Astrocyte (in vitro differentiated cells and primary cell): ENCODE results near the gene CMYA5. TPM values are rescaled to one million over a fixed set of nuclear protein-coding genes. Genes with fewer than 3 reads are reported as not detected.

Source experiments
- DNase-seq: peaks from one replicate; pipeline ENCODE4 v3.0.0-alpha.2; 2010; ENCODE audit warnings: low read depth
- FAIRE-seq: peaks from 2 replicates; lab custom pipeline; 2011; peaks lifted over from hg19 to GRCh38; lab: Jason Lieb, UNC
- H2AFZ ChIP-seq: 2 replicates; pipeline ENCODE4 v1.6.0; 2012; ENCODE audit warnings: low read depth, low read length, inconsistent platforms
- H3K27ac ChIP-seq: 2 replicates; pipeline ENCODE4 v1.5.1; 2011; ENCODE audit warnings: low read depth, low read length, inconsistent platforms
- H3K27me3 ChIP-seq: 2 replicates; pipeline ENCODE4 v1.6.0; 2011; ENCODE audit warnings: low read length, inconsistent platforms; ENCODE audit not compliant: insufficient read depth
- H3K36me3 ChIP-seq: 2 replicates; pipeline ENCODE4 v1.5.1; 2011; ENCODE audit warnings: low read length, inconsistent platforms; ENCODE audit not compliant: insufficient read depth
- H3K4me1 ChIP-seq: 2 replicates; pipeline ENCODE4 v1.5.1; 2011; ENCODE audit warnings: low read length, inconsistent platforms; ENCODE audit not compliant: insufficient read depth
- H3K4me2 ChIP-seq: 2 replicates; pipeline ENCODE4 v1.6.0; 2012; ENCODE audit warnings: low read length, inconsistent platforms
- H3K4me3 ChIP-seq: 2 replicates; pipeline ENCODE4 v1.5.1; 2011; ENCODE audit warnings: low read depth, mild to moderate bottlenecking, low read length, inconsistent platforms; ENCODE audit not compliant: insufficient read depth
- H3K79me2 ChIP-seq: 2 replicates; pipeline ENCODE4 v1.6.0; 2012; ENCODE audit warnings: mild to moderate bottlenecking, low read length, inconsistent platforms; ENCODE audit not compliant: insufficient read depth
- H3K9ac ChIP-seq: 2 replicates; pipeline ENCODE4 v1.6.0; 2012; ENCODE audit warnings: mild to moderate bottlenecking, low read length, inconsistent platforms
- H3K9me3 ChIP-seq: 2 replicates; pipeline ENCODE4 v1.5.1; 2012; ENCODE audit warnings: low read depth, mild to moderate bottlenecking, low read length, inconsistent platforms; ENCODE audit not compliant: insufficient read depth
- H4K20me1 ChIP-seq: 2 replicates; pipeline ENCODE4 v1.6.0; 2012; ENCODE audit warnings: low read length, inconsistent platforms; ENCODE audit not compliant: insufficient read depth
- H3K27ac Mint-ChIP-seq: one replicate; pipeline ENCODE4 v1.8.0; 2021; ENCODE audit warnings: mild to moderate bottlenecking, mixed read lengths; ENCODE audit not compliant: unreplicated experiment
- H3K27me3 Mint-ChIP-seq: one replicate; pipeline ENCODE4 v1.8.0; 2021; ENCODE audit warnings: low read depth, mixed read lengths; ENCODE audit not compliant: unreplicated experiment
- H3K36me3 Mint-ChIP-seq: one replicate; pipeline ENCODE4 v1.8.0; 2021; ENCODE audit warnings: low read depth, mixed read lengths; ENCODE audit not compliant: unreplicated experiment
- H3K4me1 Mint-ChIP-seq: one replicate; pipeline ENCODE4 v1.8.0; 2021; ENCODE audit warnings: low read depth, mixed read lengths; ENCODE audit not compliant: unreplicated experiment
- H3K4me3 Mint-ChIP-seq: one replicate; pipeline ENCODE4 v1.8.0; 2021; ENCODE audit warnings: mild to moderate bottlenecking, moderate library complexity, mixed read lengths; ENCODE audit not compliant: unreplicated experiment
- H3K9me3 Mint-ChIP-seq: one replicate; pipeline ENCODE4 v1.8.0; 2021; ENCODE audit warnings: mild to moderate bottlenecking, mixed read lengths; ENCODE audit not compliant: unreplicated experiment
- CTCF ChIP-seq: IDR thresholded peaks from 2 replicates; pipeline ENCODE4 v1.5.1; 2011; ENCODE audit warnings: low read depth, mild to moderate bottlenecking, inconsistent platforms, low read length, moderate library complexity; ENCODE audit not compliant: insufficient read depth
- EZH2 ChIP-seq: IDR thresholded peaks from 2 replicates; pipeline ENCODE4 v1.6.1; 2012; ENCODE audit warnings: mild to moderate bottlenecking, low read length, inconsistent platforms; ENCODE audit not compliant: insufficient read depth
- total RNA-seq: library from RNA; stranded (reverse); gene quantifications from 2 replicates; pipeline ENCODE4 v1.2.1, GENCODE V29; 2021

CMYA5 gene
- total RNA-seq, 1 donor from 2014 or later = 1.2 TPM

- H3K4me1 ChIP-seq = peaks cover 10% of the 10 kb centered on the region
- no peak for TF ChIP-seq CTCF
- TF ChIP-seq EZH2 = no peak
- no peaks in the 10 kb centered on the region for H3K9me3 ChIP-seq
- H3K4me3 ChIP-seq = no peak overlapping the region
- Mint-ChIP-seq H3K27ac (no peak overlapping the region), H3K4me3 (no peak overlapping the region), H3K9me3 (peaks cover 3% of the 10 kb centered on the region), H3K27me3 (no peaks in the 10 kb centered on the region), H3K36me3 (peaks cover 11% of the 10 kb centered on the region), H3K4me1 (peaks cover 4% of the 10 kb centered on the region)
- H3K4me2 ChIP-seq = no peak overlapping the region
- no peak overlapping the region for H3K27ac ChIP-seq
- H4K20me1 ChIP-seq = no peaks in the 10 kb centered on the region
- H3K79me2 ChIP-seq = no peaks in the 10 kb centered on the region
- no peak overlapping the region for H3K9ac ChIP-seq
- no peak for DNase-seq
- H2AFZ ChIP-seq = no peak overlapping the region
- H3K36me3 ChIP-seq = peaks cover 3% of the 10 kb centered on the region
- no peaks in the 10 kb centered on the region for H3K27me3 ChIP-seq
- no peak for FAIRE-seq
These were observed 2.8 kb upstream of the CMYA5 start for GRCh38 chr5:79686799-79687198.

DNA sequence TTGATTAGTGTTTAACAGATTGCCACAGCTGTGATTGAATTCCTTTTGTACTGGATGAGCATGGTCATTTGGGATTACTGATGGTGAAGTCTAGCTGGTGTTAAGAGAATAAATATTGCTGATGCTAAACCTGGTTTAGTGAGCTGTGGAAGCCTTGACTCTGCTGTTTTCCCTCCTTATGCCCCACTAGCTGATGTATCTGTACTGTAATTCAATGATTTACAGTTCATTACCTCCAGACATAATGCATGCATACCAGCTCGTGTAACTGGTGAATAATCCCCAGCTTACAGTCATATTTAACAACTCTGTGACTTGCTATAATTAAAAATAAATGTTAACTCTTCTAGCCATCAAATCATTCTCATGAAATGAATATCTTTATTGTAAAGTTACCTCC lies 1.7 kb upstream of the CMYA5 start:
- Histone ChIP-seq H3K79me2 (no peaks in the 10 kb centered on the region), H3K27ac (no peak overlapping the region), H2AFZ (no peak overlapping the region), H3K27me3 (no peaks in the 10 kb centered on the region), H3K36me3 (no peaks in the 10 kb centered on the region), H3K4me2 (no peak overlapping the region), H3K9me3 (no peaks in the 10 kb centered on the region), H3K4me3 (no peak overlapping the region), H3K9ac (no peak overlapping the region), H3K4me1 (peaks cover 10% of the 10 kb centered on the region), H4K20me1 (no peaks in the 10 kb centered on the region)
- Mint-ChIP-seq H3K4me3 (no peak overlapping the region), H3K9me3 (peaks cover 3% of the 10 kb centered on the region), H3K36me3 (peaks cover 13% of the 10 kb centered on the region), H3K27ac (no peak overlapping the region), H3K4me1 (peaks cover 4% of the 10 kb centered on the region), H3K27me3 (no peaks in the 10 kb centered on the region)
- TF ChIP-seq EZH2 (no peak), CTCF (no peak)
- DNase-seq = peak; percentile 64
- no peak for FAIRE-seq

DNA sequence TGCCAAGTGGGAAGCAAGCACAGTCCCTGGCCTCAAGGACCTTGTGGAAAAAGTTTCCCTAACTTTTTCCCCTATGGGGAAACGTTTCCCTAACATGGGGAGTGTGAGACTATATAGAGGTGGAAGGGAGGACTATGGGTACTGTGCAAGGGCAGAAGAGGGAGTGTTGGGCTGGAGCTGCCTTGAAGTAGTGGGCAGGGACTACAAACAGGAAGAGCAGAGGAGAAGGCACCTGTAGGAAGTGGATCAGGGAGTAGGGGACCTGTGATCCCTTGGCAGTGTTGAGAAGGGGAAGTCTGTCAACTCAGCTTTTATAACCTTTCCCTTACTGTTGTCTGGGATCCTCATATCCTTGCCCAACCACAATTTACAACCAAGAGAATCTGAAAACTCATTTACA lies 1.4 kb downstream of the CMYA5 start:
- Histone ChIP-seq H4K20me1 (no peaks in the 10 kb centered on the region), H3K9ac (no peak overlapping the region), H3K36me3 (no peaks in the 10 kb centered on the region), H3K4me1 (peaks cover 10% of the 10 kb centered on the region), H3K9me3 (no peaks in the 10 kb centered on the region), H3K4me3 (no peak overlapping the region), H3K79me2 (no peaks in the 10 kb centered on the region), H3K27me3 (no peaks in the 10 kb centered on the region), H2AFZ (no peak overlapping the region), H3K27ac (no peak overlapping the region), H3K4me2 (no peak overlapping the region)
- no peak for DNase-seq
- H3K36me3 Mint-ChIP-seq = peaks cover 11% of the 10 kb centered on the region
- H3K4me3 Mint-ChIP-seq = no peak overlapping the region
- peaks cover 10% of the 10 kb centered on the region for H3K4me1 Mint-ChIP-seq
- no peaks in the 10 kb centered on the region for H3K27me3 Mint-ChIP-seq
- H3K27ac Mint-ChIP-seq = no peak overlapping the region
- peaks cover 3% of the 10 kb centered on the region for H3K9me3 Mint-ChIP-seq
- TF ChIP-seq EZH2 (no peak), CTCF (no peak)
- FAIRE-seq = no peak
